NCI-H2196 (cell line): Measurements from ENCODE around the gene LHFPL5.

Source experiments
- DNase-seq: peaks from one replicate; lab custom pipeline; 2025; ENCODE audit not compliant: unreplicated experiment; lab: John Stamatoyannopoulos, UW

LHFPL5 gene

GRCh38 chr6:35850208-35850607 is 45.1 kb downstream of the LHFPL5 start:
- DNase-seq = no peak

DNA sequence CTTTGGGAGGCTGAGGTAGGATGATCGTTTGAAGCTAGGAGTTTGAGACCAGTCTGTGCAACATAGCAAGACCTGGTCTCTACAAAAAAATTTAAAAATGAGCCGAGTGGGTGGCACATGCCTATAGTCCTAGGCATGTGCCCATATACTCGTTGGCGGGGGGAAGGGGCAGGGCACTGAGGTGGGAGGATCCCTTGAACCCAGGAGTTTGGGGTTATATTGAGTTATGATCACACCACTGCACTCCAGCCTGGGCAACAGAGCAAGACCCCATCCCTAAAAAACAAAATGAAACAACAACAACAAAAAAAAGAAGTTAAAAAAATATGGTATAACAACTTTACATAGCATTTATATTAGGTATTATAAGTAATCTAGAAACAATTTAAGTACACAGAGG is 47.8 kb downstream of the LHFPL5 start:
- no peak for DNase-seq

- DNase-seq = no peak
These were observed 51.1 kb downstream of the LHFPL5 start for GRCh38 chr6:35856250-35856649.

DNA sequence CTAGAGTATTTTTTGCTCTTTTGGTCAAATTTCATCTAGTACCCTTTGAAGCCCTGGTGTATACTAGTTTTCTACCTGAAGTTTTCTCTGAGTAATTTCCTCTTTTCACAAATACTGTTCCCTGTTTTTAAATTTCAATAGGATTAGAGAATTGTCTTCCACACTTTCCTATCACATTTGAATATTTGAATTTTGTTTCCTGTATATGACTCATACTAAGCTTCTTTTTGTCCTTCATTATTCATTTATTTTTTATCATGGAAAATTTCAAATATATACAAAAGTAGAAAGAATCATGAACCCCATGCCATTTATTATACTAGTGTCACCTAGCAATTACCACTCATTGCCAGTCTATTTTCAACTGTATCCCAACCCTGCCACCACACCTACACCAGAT is 52.7 kb downstream of the LHFPL5 start:
- DNase-seq = no peak

DNA sequence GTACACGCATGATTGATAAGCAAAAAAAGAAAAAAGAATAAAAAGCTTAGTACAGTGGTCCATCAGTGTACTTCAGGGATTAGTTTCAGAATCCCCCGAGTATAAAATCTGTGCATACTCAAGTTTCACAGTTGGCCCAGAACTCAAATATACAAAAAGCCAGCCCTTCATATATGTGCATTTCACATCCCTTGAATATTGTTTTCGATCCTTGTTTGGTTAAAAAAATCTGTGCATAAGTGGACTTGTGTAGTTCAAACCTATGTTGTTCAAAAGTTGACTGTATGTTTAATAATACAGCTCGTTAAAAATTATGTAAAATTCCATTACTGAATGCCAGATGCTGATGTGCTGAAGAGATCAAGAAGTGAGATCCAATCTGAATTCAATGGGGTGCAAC is 54.2 kb downstream of the LHFPL5 start:
- DNase-seq = no peak
